Activated T-helper 9 cell treated with anti-CD3 and anti-CD28 coated beads, Interleukin-2, amount 50 U/mL, for 16 hours (primary cell): ENCODE measurements around the gene CPSF3.

Experiments
- DNase-seq: peaks from one replicate; pipeline ENCODE4 v3.0.0-alpha.2; 2020; ENCODE audit warnings: low read depth

CPSF3 gene

DNA sequence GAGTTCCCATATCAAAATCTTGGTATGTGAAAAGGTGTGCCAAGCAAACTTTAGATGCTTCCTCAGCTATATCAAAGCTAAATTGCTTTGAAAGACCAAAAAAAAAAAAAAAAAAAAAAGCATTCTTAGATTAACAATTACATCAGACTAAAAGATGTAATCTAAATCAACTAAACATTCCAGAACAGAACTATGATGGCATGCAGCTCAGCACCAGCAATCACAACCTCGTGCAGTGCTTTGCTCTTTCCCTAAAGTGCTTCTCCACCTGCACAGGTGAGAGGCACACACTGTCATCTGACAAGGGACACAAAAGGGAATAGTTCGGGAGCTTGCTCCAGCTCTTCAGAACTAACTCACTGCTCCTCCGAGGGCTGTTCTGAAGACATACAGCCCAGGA, 94.7 kb downstream of the CPSF3 start:
- DNase-seq: no peak

DNA sequence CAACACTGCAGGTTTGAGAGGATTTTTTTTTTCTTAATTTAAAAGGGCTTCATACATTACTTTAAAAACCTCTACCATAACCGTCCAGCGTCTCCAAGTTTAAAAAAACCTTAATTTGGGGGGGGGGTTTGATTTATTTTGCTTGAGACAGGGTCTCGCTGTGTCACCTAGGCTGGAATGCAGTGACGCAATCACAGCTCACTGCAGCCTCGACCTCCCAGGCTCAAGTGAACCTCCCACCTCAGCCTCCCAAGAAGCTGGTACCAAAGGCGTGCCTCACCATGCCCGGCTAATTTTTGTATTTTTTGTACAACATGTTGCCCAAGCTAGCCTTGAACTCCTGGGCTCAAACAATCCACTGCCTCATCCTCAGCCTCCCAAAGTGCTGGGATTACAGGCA, 95.3 kb downstream of the CPSF3 start:
- DNase-seq: no peak

DNA sequence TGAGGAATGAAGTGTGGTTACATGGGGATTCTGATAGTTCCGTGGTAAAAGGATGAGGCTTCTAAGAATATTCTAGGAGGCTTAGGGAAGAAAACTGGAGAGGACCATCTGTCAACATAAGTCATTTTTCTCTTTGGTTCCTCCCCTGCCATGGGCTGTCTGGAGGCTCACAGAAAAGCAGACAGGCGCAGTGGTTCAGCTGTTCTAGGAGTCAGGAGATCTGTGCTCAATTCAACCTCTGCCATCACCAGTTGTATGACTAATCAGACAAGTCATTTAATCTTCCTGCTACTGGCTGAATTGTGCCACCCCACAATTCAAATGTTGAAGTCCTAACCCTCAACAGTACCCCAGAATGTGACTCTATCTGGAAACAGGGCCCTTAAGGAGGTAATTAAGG, 95.8 kb downstream of the CPSF3 start:
- no peak for DNase-seq
